Activated T-cell treated with anti-CD3 and anti-CD28 coated beads for 1 hour (primary cell): ENCODE results near the gene BCAS3.

Experiments used
- DNase-seq: peaks from one replicate; pipeline ENCODE4 v3.0.0-alpha.2; 2020; ENCODE audit warnings: low read depth

BCAS3 gene

GRCh38 chr17:61366076-61366714 is 688.5 kb downstream of the BCAS3 start:
- no peak for DNase-seq

- DNase-seq = no peak
Measured at GRCh38 chr17:61366715-61367413, 689.2 kb downstream of the BCAS3 start.

GRCh38 chr17:61368049-61368831 is 690.6 kb downstream of the BCAS3 start:
- DNase-seq = no peak

DNA sequence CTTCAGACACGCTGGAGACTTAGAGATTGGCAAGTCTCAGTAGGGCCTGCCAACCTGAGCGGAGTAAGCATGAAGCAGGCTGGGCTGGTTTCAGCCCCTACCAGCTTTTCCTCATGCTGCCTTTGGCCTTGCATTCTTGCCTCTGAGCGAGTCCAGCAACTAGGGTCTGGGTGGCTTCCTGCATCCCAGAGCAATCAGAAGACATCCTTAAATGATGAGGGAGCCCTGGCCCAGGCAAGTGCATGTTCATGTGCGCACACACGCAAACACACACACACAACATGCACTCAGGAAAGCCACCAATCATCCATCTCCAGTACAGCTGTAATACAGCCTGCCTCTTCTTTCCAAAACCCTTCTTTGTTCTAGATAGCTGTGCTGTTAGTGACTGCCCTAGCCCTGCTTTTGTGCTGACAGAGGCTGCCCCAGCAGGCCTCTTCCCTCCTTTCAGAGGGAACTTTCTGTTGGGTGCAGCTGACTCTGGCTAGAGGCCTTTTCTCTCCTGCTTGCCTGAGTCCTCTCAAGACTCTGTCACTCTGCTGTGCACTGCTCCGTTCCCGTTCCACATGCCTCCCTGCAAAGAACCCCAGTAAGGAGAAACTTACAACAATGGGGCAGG is 691.3 kb downstream of the BCAS3 start:
- no peak for DNase-seq

GRCh38 chr17:61369751-61370150 is 692.1 kb downstream of the BCAS3 start:
- no peak for DNase-seq

- no peak for DNase-seq
Measured at GRCh38 chr17:61371179-61371578, 693.5 kb downstream of the BCAS3 start.

DNA sequence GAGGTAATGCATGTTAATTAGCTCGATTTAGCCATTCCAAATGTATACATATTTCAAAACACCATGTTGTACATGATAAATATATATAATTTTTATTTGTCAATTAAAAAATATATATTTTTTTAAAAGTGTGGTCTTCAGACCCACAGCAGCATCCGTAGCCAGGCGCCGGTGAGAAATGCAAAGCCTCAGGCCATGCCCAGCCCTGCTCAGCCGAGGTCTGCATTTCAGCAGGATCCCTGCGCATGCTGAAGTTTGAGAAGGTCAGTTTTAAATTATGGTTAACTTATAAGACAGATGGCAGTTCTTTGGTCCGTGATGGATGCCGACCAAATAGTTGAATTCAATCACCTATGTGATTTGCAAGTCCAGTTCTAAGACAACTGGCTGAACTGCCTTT is 694.0 kb downstream of the BCAS3 start:
- DNase-seq = no peak

- DNase-seq = no peak
Measured at GRCh38 chr17:61372436-61372835, 694.8 kb downstream of the BCAS3 start.

DNA sequence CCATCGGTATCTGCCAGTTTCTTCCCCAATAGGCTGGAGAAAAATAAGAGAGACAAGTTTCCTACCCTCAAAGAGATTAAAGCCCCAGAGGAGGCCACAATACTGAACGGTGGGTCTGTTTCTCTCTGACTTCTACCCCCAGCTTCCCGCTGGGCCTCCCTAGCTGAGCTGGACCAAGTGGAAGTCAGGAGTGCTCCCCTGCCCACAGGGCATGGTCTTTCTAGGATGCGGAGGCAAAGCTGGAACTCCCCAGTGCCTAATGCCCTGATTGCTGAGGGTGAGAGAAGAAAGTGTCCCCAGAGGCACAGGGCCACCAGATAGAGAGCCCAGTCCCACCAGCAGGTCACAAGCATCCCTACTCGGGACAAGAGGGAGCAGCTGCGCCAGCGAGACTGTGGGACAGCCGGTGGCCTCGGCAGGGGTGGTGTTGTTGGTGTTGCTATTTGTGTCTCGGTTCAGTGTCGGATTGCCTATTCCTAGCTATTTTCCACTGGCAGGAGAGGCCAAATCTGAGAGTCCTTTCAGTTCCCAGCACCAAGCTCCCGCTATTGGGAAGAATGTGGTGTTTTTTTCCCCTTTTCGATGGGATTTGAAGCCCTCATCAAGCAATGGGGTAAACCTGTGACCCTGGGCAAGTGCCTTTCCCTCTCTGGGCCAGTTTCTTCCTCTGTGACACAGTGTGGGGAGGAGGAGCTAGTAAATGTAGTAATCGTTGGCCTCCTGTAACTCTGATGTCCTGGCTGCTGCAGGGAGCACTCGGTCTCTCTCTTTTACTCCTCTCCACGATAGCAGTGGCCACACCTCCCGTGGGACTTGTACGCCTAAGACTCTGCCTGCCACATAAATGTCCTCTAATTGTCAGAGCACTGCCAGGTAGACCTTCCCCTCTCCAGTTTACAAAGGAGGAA is 699.5 kb downstream of the BCAS3 start:
- no peak for DNase-seq

DNA sequence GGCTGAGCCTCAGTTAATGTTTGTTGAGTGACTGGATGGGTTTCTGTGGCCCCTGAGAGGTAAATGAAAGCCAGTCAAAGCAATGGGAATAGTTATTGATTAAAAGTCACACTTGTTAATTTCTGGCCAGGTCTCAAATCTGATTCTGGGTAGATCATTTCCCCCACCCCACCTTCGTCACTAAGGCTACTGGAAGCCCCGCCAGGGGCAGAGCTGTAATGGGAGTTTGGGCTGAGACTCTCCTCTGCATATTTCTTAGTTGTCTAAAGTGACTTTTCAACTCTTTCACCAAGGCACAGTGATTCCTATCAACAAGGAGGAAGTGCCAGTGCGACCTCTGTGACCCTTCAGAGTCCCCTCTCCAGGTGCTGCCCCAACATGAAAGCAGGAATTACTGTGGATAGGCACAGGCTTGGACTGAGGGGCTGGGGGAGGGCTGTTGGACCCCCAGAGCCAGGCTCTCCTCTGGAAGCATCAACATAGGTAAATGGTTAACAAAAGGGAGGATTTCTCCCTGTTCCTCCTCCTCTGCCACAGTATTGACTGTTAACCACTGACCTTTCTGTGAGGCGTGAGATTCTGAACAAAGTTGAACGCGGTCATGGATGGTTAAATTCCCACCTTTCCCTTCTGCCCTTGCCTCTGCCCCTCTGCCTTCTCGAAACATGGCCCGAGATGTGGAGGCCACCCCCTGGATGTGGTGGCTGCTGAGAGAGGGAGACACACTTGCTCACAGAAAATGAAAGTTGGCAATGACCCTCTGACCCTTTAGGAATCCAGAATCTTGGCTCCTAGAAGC is 701.2 kb downstream of the BCAS3 start:
- no peak for DNase-seq

- DNase-seq = no peak
Measured at GRCh38 chr17:61379457-61380216, 702.0 kb downstream of the BCAS3 start.

DNA sequence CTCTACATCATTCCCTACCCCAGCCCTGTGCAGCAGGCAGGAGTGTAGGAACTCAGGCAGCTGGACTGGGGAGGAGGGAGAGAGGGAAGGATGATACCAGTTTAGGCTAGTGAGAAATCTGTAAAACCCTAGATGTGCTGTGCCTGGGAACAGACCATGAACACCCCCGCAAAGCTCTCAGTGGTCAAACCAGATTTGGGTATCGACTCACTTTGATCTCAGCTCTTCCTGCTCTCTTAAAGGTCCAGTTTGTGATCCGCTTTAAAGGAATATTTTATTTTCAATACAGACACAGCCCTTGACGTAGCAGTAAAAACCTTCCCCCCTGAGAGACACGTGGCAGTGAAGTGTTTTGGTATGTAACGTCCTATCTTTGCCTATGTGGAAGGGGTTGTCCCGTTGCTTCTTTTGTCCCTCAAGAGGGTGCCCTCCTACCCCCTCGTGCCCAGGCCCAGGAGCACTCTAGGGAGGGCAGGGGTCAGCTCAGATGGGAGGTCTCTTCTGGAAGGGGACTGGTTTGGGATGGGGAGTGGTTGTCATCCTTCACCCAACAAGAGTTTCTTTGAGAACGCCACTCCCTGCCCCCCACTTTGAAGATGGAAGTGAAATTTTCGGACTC is 702.7 kb downstream of the BCAS3 start:
- DNase-seq = no peak

DNA sequence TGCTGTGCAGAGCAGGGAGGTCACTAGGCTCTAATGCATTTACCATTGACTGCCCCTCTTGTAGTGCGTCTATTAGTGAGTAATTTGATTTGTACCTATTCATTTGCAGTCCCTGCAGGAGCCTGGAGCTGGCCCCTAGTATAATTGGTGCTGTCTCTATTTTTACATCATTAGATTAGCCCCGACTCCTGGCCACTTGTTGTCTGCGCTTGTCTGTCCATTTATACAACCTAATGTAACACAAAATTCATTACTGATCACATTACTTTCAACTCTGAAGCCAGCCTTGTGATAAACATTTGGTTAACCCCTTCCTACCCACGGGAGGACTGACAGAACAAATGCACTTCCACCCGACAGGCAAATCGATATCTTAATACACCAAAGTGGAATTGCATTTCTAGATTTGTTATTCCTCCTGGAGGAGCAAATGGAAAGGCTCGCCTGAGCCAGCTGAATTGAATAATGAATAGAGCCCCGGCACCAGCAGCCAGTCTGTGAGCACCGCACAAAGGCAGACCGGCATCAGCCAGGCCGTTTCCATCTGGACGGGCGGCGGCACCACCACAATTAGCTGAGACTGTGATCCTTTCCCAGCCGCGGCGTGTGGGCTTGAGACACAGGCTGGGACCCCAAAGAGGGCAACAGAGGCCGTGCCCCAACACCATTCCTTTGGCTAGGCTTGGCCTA is 703.3 kb downstream of the BCAS3 start:
- no peak for DNase-seq

GRCh38 chr17:61381537-61381936 is 703.9 kb downstream of the BCAS3 start:
- no peak for DNase-seq

GRCh38 chr17:61382796-61383688 is 705.4 kb downstream of the BCAS3 start:
- DNase-seq = no peak

DNA sequence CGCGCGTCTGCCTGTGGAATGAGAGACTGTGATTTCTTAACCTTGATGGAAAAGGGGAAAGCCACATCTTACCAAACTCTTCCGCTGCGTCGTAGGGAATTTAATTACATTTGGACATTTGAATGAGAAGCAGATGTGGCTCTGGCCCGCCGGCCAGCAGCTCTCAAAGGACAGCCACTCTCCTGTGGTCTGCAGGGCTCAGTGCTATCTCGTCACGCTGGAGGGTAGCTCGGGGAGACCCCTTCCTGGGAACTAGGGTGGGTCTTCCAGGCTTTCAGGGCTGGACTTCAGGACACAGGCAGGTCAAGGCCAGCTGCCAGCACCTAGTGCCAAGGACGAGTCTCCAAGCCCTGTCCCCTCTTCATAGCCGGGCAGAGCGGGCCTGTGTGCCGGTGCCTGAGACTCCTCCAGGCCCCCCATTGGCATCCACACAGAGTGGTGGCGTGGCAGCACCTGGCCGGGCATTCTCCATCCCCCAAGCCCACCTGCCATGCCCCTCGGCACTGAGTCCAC is 706.1 kb downstream of the BCAS3 start:
- DNase-seq = no peak

DNA sequence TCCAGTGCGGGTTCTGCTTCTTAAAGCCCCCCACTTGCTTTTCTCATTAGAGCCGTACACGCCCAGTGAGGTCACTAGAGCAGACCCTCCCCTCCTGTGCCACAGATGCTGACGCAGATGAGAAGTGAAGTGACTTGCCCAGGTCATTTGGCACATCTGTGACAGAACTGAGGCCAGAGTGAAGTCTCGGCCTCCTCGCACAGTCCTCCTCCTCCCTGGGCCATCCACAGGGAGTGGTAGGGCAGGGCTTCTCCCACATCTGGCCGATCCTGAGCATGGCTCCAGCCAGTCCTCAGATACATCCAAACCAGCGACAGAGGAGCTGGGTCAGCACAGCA is 706.7 kb downstream of the BCAS3 start:
- DNase-seq = no peak
